HG03565 (cell line): ENCODE data around the gene CCL20.
"Not testable (repeated sequence)": the region's sequence is repeated elsewhere in the genome, so short reads cannot be mapped to it uniquely, and the experiment has no call there.

Experiments
- ATAC-seq: cut with Tn5 transposase; IDR thresholded peaks from one replicate; pipeline ENCODE4 v1.9.1; 2021; ENCODE audit warnings: mild to moderate bottlenecking, moderate library complexity; ENCODE audit not compliant: unreplicated experiment

CCL20 gene

GRCh38 chr2:227813562-227814353, at the start of gene CCL20:
Gene CCL20, plus strand, starts transcription at chr2:227813842. Its CDS starts 70 bp downstream, at chr2:227813912.
- no peak for ATAC-seq

GRCh38 chr2:227765788-227766372, 47.8 kb upstream of the CCL20 start:
- peak; percentile 17 for ATAC-seq

GRCh38 chr2:227766373-227766883, 47.2 kb upstream of the CCL20 start:
- peak; percentile 94 for ATAC-seq

GRCh38 chr2:227767830-227768229, 45.8 kb upstream of the CCL20 start:
- no peak for ATAC-seq

- ATAC-seq: no peak
These were observed 41.4 kb upstream of the CCL20 start for GRCh38 chr2:227772197-227772661.

GRCh38 chr2:227772932-227773331, 40.7 kb upstream of the CCL20 start:
- no peak for ATAC-seq

GRCh38 chr2:227774011-227774624, 39.5 kb upstream of the CCL20 start:
- ATAC-seq: no peak

GRCh38 chr2:227774895-227775842, 38.5 kb upstream of the CCL20 start:
- no peak for ATAC-seq

GRCh38 chr2:227780981-227781615, 32.5 kb upstream of the CCL20 start:
- ATAC-seq: no peak

- no peak for ATAC-seq
These were observed 31.8 kb upstream of the CCL20 start for GRCh38 chr2:227781841-227782240.

- peak; percentile 18 for ATAC-seq
These were observed 30.8 kb upstream of the CCL20 start for GRCh38 chr2:227782804-227783203.

- ATAC-seq: peak; percentile 98
These were observed 30.1 kb upstream of the CCL20 start for GRCh38 chr2:227783404-227784138.

GRCh38 chr2:227785293-227785692, 28.3 kb upstream of the CCL20 start:
- no peak for ATAC-seq

- ATAC-seq: no peak
These were observed 25.1 kb upstream of the CCL20 start for GRCh38 chr2:227788561-227789018.

GRCh38 chr2:227789803-227790202, 23.8 kb upstream of the CCL20 start:
- peak; percentile 58 for ATAC-seq

GRCh38 chr2:227793148-227793712, 20.4 kb upstream of the CCL20 start:
- no peak for ATAC-seq

GRCh38 chr2:227796045-227796711, 17.5 kb upstream of the CCL20 start:
- no peak for ATAC-seq

GRCh38 chr2:227796768-227797167, 16.9 kb upstream of the CCL20 start:
- ATAC-seq: not testable (repeated sequence)
